SU-DHL-6 (cell line): ENCODE measurements around the gene CLDN14.

Experiments
- H2AFZ ChIP-seq: fragments of 200-600 bp; sonication (generic); 2 replicates; pipeline ENCODE4 v1.6.1; 2014; ENCODE audit warnings: low read depth, mild to moderate bottlenecking, moderate library complexity, mixed read lengths, antibody characterized with exemption, low read length; ENCODE audit not compliant: severe bottlenecking
- H3F3A ChIP-seq: fragments of 200-600 bp; shearing (Covaris generic); 2 replicates; pipeline ENCODE4 v1.6.0; 2016; ENCODE audit warnings: antibody characterized with exemption, mild to moderate bottlenecking; ENCODE audit not compliant: insufficient read depth
- H3K27ac ChIP-seq: fragments of 200-600 bp; sonication (generic); 2 replicates; pipeline ENCODE4 v1.5.1; 2016; ENCODE audit warnings: low read depth, mild to moderate bottlenecking, low read length, moderate library complexity, mixed read lengths
- H3K27me3 ChIP-seq: fragments of 200-600 bp; sonication (generic), shearing (Covaris generic); 2 replicates; pipeline ENCODE4 v1.6.0; 2014; ENCODE audit warnings: mild to moderate bottlenecking, low read length
- H3K36me3 ChIP-seq: fragments of 200-600 bp; sonication (generic); 2 replicates; pipeline ENCODE4 v1.6.1; 2014; ENCODE audit warnings: mild to moderate bottlenecking, low read length, mixed read lengths
- H3K4me2 ChIP-seq: fragments of 300-600, 200-600 bp; shearing (Covaris generic), sonication (generic); 2 replicates; pipeline ENCODE4 v1.6.0; 2014; ENCODE audit warnings: low read length, low read depth, mild to moderate bottlenecking; ENCODE audit not compliant: poor library complexity, severe bottlenecking
- H3K4me3 ChIP-seq: fragments of 200-600 bp; sonication (generic); 2 replicates; pipeline ENCODE4 v1.5.1; 2014; ENCODE audit warnings: antibody characterized with exemption, low read length, mild to moderate bottlenecking, mixed read lengths; ENCODE audit not compliant: insufficient read depth, poor library complexity, severe bottlenecking
- H3K79me2 ChIP-seq: fragments of 200-600 bp; sonication (generic); 2 replicates; pipeline ENCODE4 v1.6.1; 2014; ENCODE audit warnings: mild to moderate bottlenecking, low read length, moderate library complexity; ENCODE audit not compliant: insufficient read depth
- H3K9ac ChIP-seq: fragments of 200-600 bp; sonication (generic); 2 replicates; pipeline ENCODE4 v1.7.0; 2014; ENCODE audit warnings: mild to moderate bottlenecking, low read length
- H3K9me2 ChIP-seq: fragments of 200-600 bp; sonication (generic); replicated peaks from 2 replicates; pipeline ENCODE4 v1.6.1; 2014; ENCODE audit warnings: low read length; ENCODE audit not compliant: insufficient read depth
- H3K9me3 ChIP-seq: fragments of 200-600 bp; sonication (generic); 2 replicates; pipeline ENCODE4 v1.6.1; 2014; ENCODE audit warnings: low read length, mixed read lengths; ENCODE audit not compliant: insufficient read depth
- H4K20me1 ChIP-seq: fragments of 200-600 bp; sonication (generic); 2 replicates; pipeline ENCODE4 v1.6.1; 2014; ENCODE audit warnings: low read depth, mild to moderate bottlenecking, antibody characterized with exemption, low read length, moderate library complexity, mixed read lengths
- CTCF ChIP-seq: fragments of 200-600 bp; sonication (generic); IDR thresholded peaks from one replicate; pipeline ENCODE4 v1.5.1; 2017; ENCODE audit warnings: antibody characterized with exemption, mild to moderate bottlenecking, low read length, moderate library complexity; ENCODE audit not compliant: insufficient read depth, poor library complexity, severe bottlenecking
- EZH2phosphoT487 ChIP-seq: fragments of 200-600 bp; sonication (generic), shearing (Covaris generic); conservative IDR thresholded peaks from 2 replicates; pipeline ENCODE4 v1.6.1; 2018; ENCODE audit warnings: mild to moderate bottlenecking, antibody characterized with exemption, low read length, moderate library complexity, mixed read lengths

Gene CLDN14

GRCh38 chr21:36459098-36459497 is 20.8 kb downstream of the CLDN14 start:
- no peaks in the 10 kb centered on the region for H3K9me2 ChIP-seq
- no peaks in the 10 kb centered on the region for H3F3A ChIP-seq
- TF ChIP-seq CTCF, result no peak
- no peak for TF ChIP-seq EZH2phosphoT487
- H3K9ac ChIP-seq, result no peak overlapping the region
- no peaks in the 10 kb centered on the region for H3K9me3 ChIP-seq
- H3K4me2 ChIP-seq, result no peak overlapping the region
- no peak overlapping the region for H3K4me3 ChIP-seq
- no peak overlapping the region for H2AFZ ChIP-seq
- H3K79me2 ChIP-seq, result no peaks in the 10 kb centered on the region
- H3K27me3 ChIP-seq, result no peaks in the 10 kb centered on the region
- H4K20me1 ChIP-seq, result no peaks in the 10 kb centered on the region
- H3K27ac ChIP-seq, result no peak overlapping the region
- no peaks in the 10 kb centered on the region for H3K36me3 ChIP-seq

- H3K4me2 ChIP-seq, result no peak overlapping the region
- no peaks in the 10 kb centered on the region for H3K36me3 ChIP-seq
- H4K20me1 ChIP-seq, result no peaks in the 10 kb centered on the region
- no peaks in the 10 kb centered on the region for H3K9me2 ChIP-seq
- no peaks in the 10 kb centered on the region for H3K9me3 ChIP-seq
- H3K79me2 ChIP-seq, result no peaks in the 10 kb centered on the region
- no peak overlapping the region for H3K4me3 ChIP-seq
- no peak overlapping the region for H2AFZ ChIP-seq
- H3K9ac ChIP-seq, result no peak overlapping the region
- H3K27ac ChIP-seq, result no peak overlapping the region
- TF ChIP-seq EZH2phosphoT487, result no peak
- no peak for TF ChIP-seq CTCF
- H3K27me3 ChIP-seq, result no peaks in the 10 kb centered on the region
- no peaks in the 10 kb centered on the region for H3F3A ChIP-seq
Measured at GRCh38 chr21:36456729-36457414, 23.1 kb downstream of the CLDN14 start.

GRCh38 chr21:36454706-36455105 is 25.2 kb downstream of the CLDN14 start:
- no peaks in the 10 kb centered on the region for H3K27me3 ChIP-seq
- no peaks in the 10 kb centered on the region for H3K9me2 ChIP-seq
- H3F3A ChIP-seq, result no peaks in the 10 kb centered on the region
- no peaks in the 10 kb centered on the region for H4K20me1 ChIP-seq
- no peaks in the 10 kb centered on the region for H3K9me3 ChIP-seq
- no peak overlapping the region for H3K4me3 ChIP-seq
- TF ChIP-seq CTCF, result no peak
- TF ChIP-seq EZH2phosphoT487, result no peak
- no peak overlapping the region for H3K4me2 ChIP-seq
- H2AFZ ChIP-seq, result no peak overlapping the region
- H3K79me2 ChIP-seq, result no peaks in the 10 kb centered on the region
- no peak overlapping the region for H3K9ac ChIP-seq
- H3K36me3 ChIP-seq, result no peaks in the 10 kb centered on the region
- H3K27ac ChIP-seq, result no peak overlapping the region
